DMS53 treated with DMSO at 0.1 percent for 48 hours (cell line): Measurements from ENCODE around the gene PAQR5.
"Not testable (repeated sequence)": the region's sequence is repeated elsewhere in the genome, so short reads cannot be mapped to it uniquely, and the experiment has no call there.

Experiments
- DNase-seq: peaks from one replicate; lab custom pipeline; 2025; ENCODE audit not compliant: unreplicated experiment; lab: John Stamatoyannopoulos, UW

PAQR5 gene

DNA sequence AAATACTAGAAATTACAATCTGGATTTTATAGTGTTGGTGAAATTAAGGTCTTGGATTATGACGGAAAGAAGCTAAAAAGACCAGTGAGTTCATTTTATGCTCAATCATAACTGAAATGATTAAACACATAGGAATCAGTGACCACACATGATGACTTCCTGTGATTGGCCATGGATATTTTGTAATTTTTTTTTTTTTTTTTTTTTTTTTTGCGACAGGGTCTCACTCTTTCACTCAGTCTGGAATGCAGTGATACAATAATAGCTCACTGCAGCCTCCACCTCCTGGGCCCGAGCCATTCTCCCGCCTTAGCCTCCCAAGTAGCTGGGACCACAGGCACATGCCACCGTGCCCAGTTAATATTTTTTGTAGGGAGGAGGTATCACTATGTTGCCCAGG is 47.4 kb downstream of the PAQR5 start:
- no peak for DNase-seq

GRCh38 chr15:69351333-69351732 is 52.6 kb downstream of the PAQR5 start:
- no peak for DNase-seq

- no peak for DNase-seq
Measured at GRCh38 chr15:69351884-69352283, 53.2 kb downstream of the PAQR5 start.

DNA sequence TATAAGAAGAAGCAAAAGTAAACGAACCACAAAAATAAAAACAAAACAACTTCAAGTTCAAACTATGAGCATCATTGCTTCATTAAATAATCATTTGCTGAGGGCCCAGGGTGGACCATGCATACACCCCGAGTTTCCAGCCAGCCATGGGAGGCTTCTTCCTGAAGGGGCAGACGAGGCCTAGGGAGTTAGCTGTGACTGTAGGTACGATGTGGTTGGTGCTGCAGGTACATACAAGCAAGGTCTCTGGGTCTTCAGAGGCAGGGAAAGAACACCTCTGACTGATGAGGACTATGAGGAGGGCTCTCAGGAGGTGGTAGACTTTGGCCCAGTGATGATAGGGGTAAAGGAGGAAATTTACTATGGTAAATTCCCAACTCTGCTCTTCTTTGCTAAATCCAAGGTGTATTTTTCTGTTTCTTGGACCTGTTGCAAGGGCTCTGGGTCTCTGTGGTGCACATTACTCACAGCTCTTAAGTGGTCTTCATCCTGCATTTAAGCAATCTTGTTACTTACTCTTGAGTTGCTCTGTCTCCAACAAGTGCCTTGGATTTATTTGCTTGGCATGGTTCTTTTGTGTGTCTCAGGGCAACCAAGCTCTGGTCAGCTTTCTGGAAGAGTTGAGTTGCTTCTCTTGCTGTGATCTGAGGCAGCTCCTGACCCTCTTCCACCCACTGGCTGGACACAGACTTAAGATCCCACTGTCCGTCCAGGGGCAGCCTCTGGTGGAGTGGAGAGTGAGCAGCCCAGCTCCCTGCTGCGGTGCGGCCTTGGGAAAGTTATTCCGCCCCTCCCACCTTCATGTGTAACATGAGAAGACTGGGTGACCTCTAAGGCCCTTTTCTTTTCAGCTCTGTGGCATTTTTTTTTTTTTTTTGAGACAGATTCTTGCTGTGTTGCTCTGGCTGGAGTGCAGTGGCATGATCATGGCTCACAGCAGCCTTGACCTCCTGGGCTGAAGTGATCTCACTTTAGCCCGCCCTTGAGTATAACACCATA is 59.4 kb downstream of the PAQR5 start:
- DNase-seq: no peak

DNA sequence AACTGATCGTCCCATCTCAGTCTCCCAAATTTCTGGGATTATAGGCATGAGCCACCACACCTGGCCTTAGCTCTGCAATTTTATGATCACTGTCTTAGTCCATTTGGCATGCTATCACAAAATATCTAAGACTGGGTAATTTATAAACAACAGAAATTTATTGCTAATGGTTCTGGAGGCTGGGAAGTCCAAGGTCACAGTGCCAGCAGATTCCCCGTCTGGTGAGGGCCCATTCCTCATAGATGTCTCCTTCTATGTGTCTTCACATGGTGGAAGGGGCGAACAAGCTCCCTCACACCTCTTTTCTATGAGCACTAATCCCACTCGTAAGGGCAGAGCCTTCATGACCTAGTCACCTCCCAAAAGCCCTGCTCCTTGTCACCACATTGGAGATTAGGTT is 60.1 kb downstream of the PAQR5 start:
- DNase-seq: no peak

- no peak for DNase-seq
Measured at GRCh38 chr15:69359722-69360121, 61.0 kb downstream of the PAQR5 start.

- no peak for DNase-seq
Measured at GRCh38 chr15:69360642-69361041, 61.9 kb downstream of the PAQR5 start.

GRCh38 chr15:69367236-69367635 is 68.5 kb downstream of the PAQR5 start:
- no peak for DNase-seq

DNA sequence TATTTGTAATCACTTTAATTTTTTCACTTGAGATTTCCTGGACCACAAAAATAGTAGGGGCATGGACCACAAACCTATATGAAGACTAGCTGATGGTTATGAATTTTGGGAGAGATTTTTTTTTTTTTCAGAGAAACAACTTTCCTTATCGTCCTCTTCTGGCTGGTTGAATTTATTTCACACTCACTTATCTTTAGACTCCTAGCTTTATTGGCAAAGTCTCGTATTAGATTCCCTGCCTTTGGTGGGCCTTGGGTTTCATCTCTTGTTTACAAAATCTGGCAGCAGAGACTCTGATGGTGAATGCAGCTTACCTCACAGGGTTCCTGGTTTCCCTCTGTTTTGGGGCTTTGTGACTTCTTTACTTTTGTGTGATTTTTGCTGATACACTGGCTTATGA is 70.9 kb downstream of the PAQR5 start:
- no peak for DNase-seq

- DNase-seq: no peak
Measured at GRCh38 chr15:69373406-69373805, 74.7 kb downstream of the PAQR5 start.

DNA sequence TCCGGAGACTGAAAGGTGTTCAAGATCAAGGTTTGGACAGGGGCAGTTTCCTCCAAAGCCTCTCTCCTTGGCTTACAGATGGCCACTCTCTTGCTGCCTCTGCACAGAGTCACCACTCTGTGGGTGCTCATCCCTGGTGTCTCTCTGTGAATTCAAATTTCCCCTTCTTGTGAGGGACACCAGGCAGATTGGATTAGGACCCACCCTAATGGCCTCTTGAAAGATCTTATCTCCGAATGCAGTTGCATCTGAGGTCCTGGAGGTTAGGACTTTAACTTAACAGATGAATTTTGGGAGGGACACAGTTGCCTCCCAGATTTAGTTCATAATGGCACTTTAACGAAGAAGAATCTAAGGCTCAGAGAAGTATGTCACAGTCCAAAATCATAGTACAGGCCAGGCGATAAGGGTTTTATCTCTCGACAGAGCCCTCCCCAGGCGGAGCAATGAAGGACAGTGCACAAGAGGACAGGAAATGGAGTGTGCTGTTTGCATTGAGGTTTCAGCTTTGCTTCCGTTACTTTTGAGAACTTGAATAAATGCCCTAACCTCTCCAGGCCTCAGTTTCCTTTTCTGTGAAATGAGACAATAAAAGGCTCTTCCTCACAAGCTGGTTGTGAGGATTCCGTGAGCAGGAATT is 76.6 kb downstream of the PAQR5 start:
- no peak for DNase-seq

DNA sequence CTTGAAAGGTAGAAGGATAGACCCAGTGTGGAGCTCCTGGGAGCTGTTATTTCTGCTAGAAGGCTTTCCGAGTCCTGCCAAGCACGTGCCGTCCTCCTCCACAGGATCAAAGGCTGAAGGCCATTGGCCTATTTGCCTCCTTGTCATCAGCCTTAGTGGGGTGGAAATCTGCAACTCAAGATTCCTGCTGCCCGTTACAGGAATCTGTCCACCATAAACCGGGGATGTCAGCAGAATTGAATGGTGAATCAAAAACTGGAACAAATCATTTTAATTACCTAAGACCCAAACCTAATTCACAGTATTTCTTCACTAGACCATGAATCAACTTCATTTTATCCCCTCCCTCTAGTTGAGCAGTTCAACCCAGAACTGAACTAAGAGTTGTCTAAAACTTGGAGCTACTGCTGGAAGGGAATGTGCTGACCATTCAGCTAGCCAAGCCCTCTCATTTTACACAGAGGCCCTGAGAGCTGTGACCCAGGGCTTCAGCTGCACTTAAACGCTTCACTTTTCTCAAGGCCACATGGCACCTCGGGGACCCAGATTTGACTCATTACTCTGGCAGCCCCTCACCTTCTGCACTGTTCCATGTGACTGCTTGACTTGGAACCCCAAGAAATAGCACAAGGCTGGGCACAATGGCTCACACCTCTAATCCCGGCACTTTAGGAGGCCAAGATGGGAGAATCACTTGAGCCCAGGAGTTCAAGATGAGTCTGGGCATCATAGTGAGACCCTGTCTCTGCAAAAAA is 78.7 kb downstream of the PAQR5 start:
- no peak for DNase-seq

- DNase-seq: no peak
Measured at GRCh38 chr15:69380100-69380725, 81.5 kb downstream of the PAQR5 start.

DNA sequence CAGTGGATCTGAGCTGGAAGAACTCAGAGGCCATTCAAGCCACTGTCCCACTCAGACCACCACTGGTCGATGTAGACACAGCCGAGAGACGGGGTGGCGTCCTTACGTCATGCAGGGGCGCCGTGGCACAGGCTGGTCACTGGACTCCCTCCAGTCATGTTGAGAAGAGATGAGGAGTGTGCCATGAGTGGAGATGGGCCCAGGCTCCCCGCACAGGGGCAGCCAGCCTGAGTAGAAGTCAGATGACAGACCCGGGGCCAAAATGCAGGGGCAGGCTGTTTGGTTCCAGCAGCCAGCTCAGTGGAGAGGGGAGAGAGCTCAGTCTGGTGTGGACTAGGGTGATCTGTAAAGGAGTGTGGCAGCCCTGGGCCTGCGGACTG is 82.0 kb downstream of the PAQR5 start:
- no peak for DNase-seq

GRCh38 chr15:69382176-69382575 is 83.5 kb downstream of the PAQR5 start:
- not testable (repeated sequence) for DNase-seq

- not testable (repeated sequence) for DNase-seq
Measured at GRCh38 chr15:69384066-69384465, 85.4 kb downstream of the PAQR5 start.

DNA sequence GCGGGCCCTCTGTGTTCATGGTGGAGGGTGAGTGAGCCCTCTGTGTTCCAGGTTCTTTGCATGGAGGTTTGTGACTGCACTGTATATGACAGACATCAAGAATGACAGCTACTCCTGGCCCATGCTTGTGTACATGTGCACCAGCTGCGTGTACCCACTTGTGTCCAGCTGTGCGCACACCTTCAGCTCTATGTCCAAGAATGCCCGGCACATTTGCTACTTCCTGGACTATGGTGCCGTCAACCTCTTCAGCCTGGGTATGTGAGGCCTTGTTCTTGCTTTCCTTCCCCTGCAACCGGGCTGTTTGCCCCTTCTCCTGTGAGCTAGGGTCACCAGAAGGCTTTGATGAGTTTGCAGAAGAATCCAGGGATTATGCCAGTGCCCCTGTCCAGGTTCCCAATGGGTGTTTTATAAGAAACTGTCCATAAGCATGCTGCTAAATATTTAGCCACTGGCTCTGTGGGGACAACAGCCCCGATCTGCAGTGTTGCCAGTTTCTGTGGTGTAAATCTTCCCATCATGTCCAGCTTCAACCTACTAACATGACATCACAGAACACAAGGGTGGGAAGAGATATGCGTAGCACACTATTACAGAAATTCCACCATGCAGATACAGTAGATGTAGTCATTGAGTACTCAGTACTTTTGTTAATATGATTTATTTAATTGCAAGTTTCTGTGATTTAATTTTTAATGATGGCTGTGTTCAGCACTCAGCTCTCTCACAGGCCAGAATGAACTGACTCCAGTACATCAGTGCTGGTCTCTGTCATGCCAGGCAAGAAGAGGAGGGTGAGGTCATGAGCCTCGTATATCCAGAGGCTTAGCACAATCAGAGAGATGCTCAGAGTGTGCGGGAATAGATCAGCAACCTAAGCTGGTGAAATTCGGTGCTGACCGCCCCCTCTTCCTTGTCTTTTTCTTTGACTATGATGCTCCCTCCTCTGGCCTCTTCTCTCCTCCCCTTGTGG is 86.2 kb downstream of the PAQR5 start:
- DNase-seq: no peak

GRCh38 chr15:69385831-69386230 is 87.1 kb downstream of the PAQR5 start:
- DNase-seq: no peak

GRCh38 chr15:69386284-69386683 is 87.6 kb downstream of the PAQR5 start:
- no peak for DNase-seq

DNA sequence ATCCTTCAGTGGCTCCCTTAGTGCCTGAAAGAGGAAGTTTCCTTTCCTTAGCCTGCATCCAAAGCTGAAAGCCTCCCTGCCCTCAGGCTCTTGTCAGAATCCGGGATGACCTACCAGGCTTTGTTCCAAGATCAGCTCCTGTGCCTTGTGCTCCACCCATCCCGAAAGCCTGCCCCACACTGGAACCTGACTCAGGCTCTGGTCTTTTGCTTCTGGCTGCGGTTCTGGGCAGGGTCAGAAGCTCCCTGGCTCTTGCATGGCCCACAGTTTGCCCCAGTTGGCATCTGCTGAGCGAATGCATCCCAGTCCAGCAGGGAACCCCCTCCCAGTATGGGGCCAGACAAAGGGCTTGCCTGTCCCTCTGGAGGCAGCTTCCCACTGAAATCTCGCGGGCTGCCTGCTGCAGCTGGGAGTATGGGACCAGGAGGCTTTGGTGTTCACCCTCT is 89.6 kb downstream of the PAQR5 start:
- DNase-seq: no peak
